ENCODE measurements around the gene LRRN4CL. TPM values are rescaled to one million over a fixed set of nuclear protein-coding genes. Genes with fewer than 3 reads are reported as not detected.
"Not testable (repeated sequence)": the region's sequence is repeated elsewhere in the genome, so short reads cannot be mapped to it uniquely, and the experiment has no call there.

Gene LRRN4CL
- total and polyA plus RNA-seq, 9 of the 15 experiments (the other 6 are each of a cell fraction or from before 2014, with no cell fraction given), result 0.03 to 0.11 (median 0.05) TPM; not detected in 4

- peaks cover 51% of the 10 kb centered on the region for H3K36me3 ChIP-seq (ENCODE audit: control insufficient read depth, insufficient read depth, low read length)
- H3K4me1 ChIP-seq (replicated peaks in 1 of 2; ENCODE audit: control insufficient read depth in 2 of 2, insufficient read depth in 2 of 2, low read length in 2 of 2), result peaks cover 31 to 56% of the 10 kb centered on the region in 2 experiments; a peak in 4 of 5 replicates
- BruUV-seq (replicated peaks); FAIRE-seq; H3K9me3 ChIP-seq (replicated peaks; ENCODE audit: control insufficient read depth, insufficient read depth, low read depth, low read length); ATAC-seq; H3K9me1 ChIP-seq (ENCODE audit: control insufficient read depth, insufficient read depth, low read length); H3K4me3 ChIP-seq; H2AFZ ChIP-seq (ENCODE audit: low read depth, low read length); in situ Hi-C loops (cut with MboI); intact Hi-C loops (cut with micrococcal nuclease); H3K27me3 ChIP-seq (ENCODE audit: control insufficient read depth in 2 of 2, insufficient read depth in 2 of 2, low read length in 2 of 2); H3K27ac ChIP-seq (ENCODE audit: extremely low read depth, low read depth, low read length); H3K4me2 ChIP-seq (ENCODE audit: insufficient read depth, low read length); CTCF ChIA-PET (ENCODE audit: low intra/inter-chr PET ratio); H3K9ac ChIP-seq (ENCODE audit: insufficient read depth in 1 of 2, low read depth in 2 of 2, low read length in 2 of 2); H4K20me1 ChIP-seq (replicated peaks; ENCODE audit: control insufficient read depth, insufficient read depth, low read length); DNase-seq (ENCODE audit: extremely low read depth in 1 of 4, low spot score in 3 of 4): not testable (repeated sequence)
- POLR2A ChIA-PET, result interaction anchor here (1.0 to 5.4 kb wide), 7 partner anchors 10 to 166 kb away, joined by 3 to 57 read pairs (median 5); partner anchors contain the start of genes C11orf98, CSKMT and HNRNPUL2
- TF ChIP-seq ZNF316 (IDR thresholded peaks at IDR 0.05) (peak; percentile 71), C11orf30 (IDR thresholded peaks at IDR 0.05; ENCODE audit: low read depth) (peak; percentile 58), MAFG (tag; conservative IDR thresholded peaks at IDR 0.05) (peak; percentile 47)
- 88% methylated on average over 10 of the region's 10 CpGs for WGBS (ENCODE audit: insufficient coverage, low coverage, missing lambda C conversion rate)
- peaks cover 75% of the 10 kb centered on the region for H3K79me2 ChIP-seq (ENCODE audit: control insufficient read depth, insufficient read depth, low read length)
These were observed 13.9 kb downstream of the LRRN4CL start for GRCh38 chr11:62675415-62675814.

GRCh38 chr11:62673196-62673525 lies 16.2 kb downstream of the LRRN4CL start:
- ChIA-PET POLR2A (interaction anchor here (1.0 to 5.4 kb wide), 6 partner anchors 8 to 216 kb away, joined by 3 to 57 read pairs (median 4); partner anchors contain the start of genes C11orf98, CSKMT and TUT1), CTCF (ENCODE audit: low intra/inter-chr PET ratio) (no interaction called here)
- intact Hi-C loops (cut with micrococcal nuclease), result loop anchor here (5.0 kb wide), 1 partner anchor 71 kb away; the partner anchor contains the start of gene MTA2
- peaks cover 83% of the 10 kb centered on the region for H3K79me2 ChIP-seq (ENCODE audit: control insufficient read depth, insufficient read depth, low read length)
- TF ChIP-seq HMBOX1 (IDR thresholded peaks at IDR 0.05), result peak; percentile 85
- 0 out of 2 replicates have a peak, but pooled peaks have one; percentile 0 for TF ChIP-seq RAD51 (IDR thresholded peaks at IDR 0.05; ENCODE audit: borderline replicate concordance, low read depth)
- no peak for TF ChIP-seq ATF2 (CRISPR knock-in tag; IDR thresholded peaks at IDR 0.05)
- TF ChIP-seq SPI1 (IDR thresholded peaks at IDR 0.05; ENCODE audit: borderline replicate concordance, low read depth, low read length), result no peak
- no peak for TF ChIP-seq CCAR2 (IDR thresholded peaks at IDR 0.05; ENCODE audit: low read depth, low read length)
- TF ChIP-seq ELF1 (tag; IDR thresholded peaks at IDR 0.05), result no peak
- TF ChIP-seq ELF4 (CRISPR knock-in tag; IDR thresholded peaks at IDR 0.05), result no peak
- H3K9ac ChIP-seq (ENCODE audit: insufficient read depth in 1 of 2, low read depth in 2 of 2, low read length in 2 of 2), result peak overlapping the region; percentile 94 to 100
- no peaks in the 10 kb centered on the region for H3K9me3 ChIP-seq (replicated peaks; ENCODE audit: control insufficient read depth, insufficient read depth, low read depth, low read length)
- ATAC-seq (no peak), FAIRE-seq (no peak), DNase-seq (ENCODE audit: extremely low read depth in 1 of 4, low spot score in 3 of 4) (peak in 1 of 4 experiments; percentile 7)
- peak overlapping the region; percentile 91 for H3K4me3 ChIP-seq
- peak overlapping the region; percentile 94 for H3K27ac ChIP-seq (ENCODE audit: extremely low read depth, low read depth, low read length)
- H3K4me2 ChIP-seq (ENCODE audit: insufficient read depth, low read length), result peak overlapping the region; percentile 86
- in situ Hi-C loops (cut with MboI), result no loop called here
- no peaks in the 10 kb centered on the region for H3K9me1 ChIP-seq (ENCODE audit: control insufficient read depth, insufficient read depth, low read length)
- H2AFZ ChIP-seq (ENCODE audit: low read depth, low read length), result no peak overlapping the region
- WGBS (ENCODE audit: insufficient coverage, low coverage, missing lambda C conversion rate), result 33% methylated on average over 2 of the region's 2 CpGs
- H3K4me1 ChIP-seq (replicated peaks in 1 of 2; ENCODE audit: control insufficient read depth in 2 of 2, insufficient read depth in 2 of 2, low read length in 2 of 2), result peaks cover 39 to 58% of the 10 kb centered on the region in 2 experiments; a peak in 4 of 5 replicates
- H3K36me3 ChIP-seq (ENCODE audit: control insufficient read depth, insufficient read depth, low read length), result peaks cover 60% of the 10 kb centered on the region
- no peaks in the 10 kb centered on the region for H4K20me1 ChIP-seq (replicated peaks; ENCODE audit: control insufficient read depth, insufficient read depth, low read length)
- BruUV-seq (replicated peaks), result no TSS peak
- H3K27me3 ChIP-seq (ENCODE audit: control insufficient read depth in 2 of 2, insufficient read depth in 2 of 2, low read length in 2 of 2), result no peaks in the 10 kb centered on the region

Measured in K562 (cell line).